PC-3 (cell line): ENCODE results near the gene PRIMA1.

Source experiments
- CTCF ChIP-seq: fragments of 300-600 bp; sonication (generic); conservative IDR thresholded peaks from 2 replicates; pipeline ENCODE4 v1.5.1; 2017; ENCODE audit warnings: antibody characterized with exemption, low read depth, mild to moderate bottlenecking, low read length
- EZH2 ChIP-seq: fragments of 300-600 bp; sonication (generic); IDR thresholded peaks from one replicate; pipeline ENCODE4 v1.6.1; 2017; ENCODE audit warnings: antibody characterized with exemption, mild to moderate bottlenecking, low read length; ENCODE audit not compliant: unreplicated experiment

GRCh38 chr14:93716746-93717667 is 71.3 kb downstream of the PRIMA1 start:
- TF ChIP-seq EZH2, result no peak
- no peak for TF ChIP-seq CTCF
